Fibroblast of pulmonary artery (primary cell): ENCODE data around the gene WDR18.

Experiments used
- DNase-seq: peaks from one replicate; pipeline ENCODE4 v3.0.0-alpha.2; 2010; ENCODE audit warnings: low read depth
- H3K4me3 ChIP-seq: replicated peaks from 2 replicates; pipeline ENCODE4 v1.5.1; 2011; ENCODE audit warnings: low read depth, mild to moderate bottlenecking, control low read depth, low read length, moderate library complexity
- CTCF ChIP-seq: IDR thresholded peaks from 2 replicates; pipeline ENCODE4 v1.5.1; 2011; ENCODE audit warnings: mild to moderate bottlenecking, control low read depth, low read length, inconsistent platforms; ENCODE audit errors: missing control alignments

The WDR18 gene

DNA sequence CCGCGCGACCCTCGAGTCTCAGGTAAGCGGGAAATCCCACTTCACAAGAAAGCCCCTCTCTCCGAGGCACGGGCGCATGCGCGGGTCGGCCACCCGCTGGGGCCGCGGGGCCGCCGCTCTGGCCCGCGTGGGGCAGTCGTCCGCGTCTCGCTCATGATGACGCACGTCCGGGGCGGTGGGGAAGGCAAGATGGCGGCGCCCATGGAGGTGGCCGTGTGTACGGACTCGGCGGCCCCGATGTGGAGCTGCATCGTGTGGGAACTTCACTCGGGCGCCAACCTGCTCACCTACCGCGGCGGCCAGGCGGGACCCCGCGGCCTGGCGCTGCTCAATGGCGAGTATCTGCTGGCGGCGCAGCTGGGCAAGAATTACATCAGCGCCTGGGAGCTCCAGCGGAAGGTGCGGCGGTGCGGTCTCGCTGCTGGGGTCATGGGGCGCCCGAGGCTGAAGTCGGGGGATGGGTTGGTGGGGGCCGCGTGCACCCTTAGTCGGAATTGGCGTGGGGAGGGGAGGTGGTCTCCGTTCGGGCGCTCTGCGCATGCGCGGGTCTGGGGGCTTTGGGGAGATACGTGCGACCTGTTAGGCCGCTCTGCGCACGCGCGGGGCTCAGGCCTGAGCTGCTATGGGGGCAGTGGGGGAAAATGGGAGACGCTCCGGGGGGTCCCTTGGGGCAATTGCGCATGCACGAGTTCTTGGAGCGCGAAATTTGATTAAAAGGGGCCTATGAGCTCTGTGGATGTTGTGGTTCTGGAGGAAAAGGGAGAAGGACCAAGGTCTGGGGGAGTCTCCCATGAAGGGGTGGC, at the start of gene WDR18:
TSS of gene WDR18 (plus strand) at position 181 of the 803 bp plus-strand sequence. CDS start at position 190, 9 bp downstream.
- no peak for TF ChIP-seq CTCF
- DNase-seq = peak; percentile 87
- peak within 1 kb of the TSS; percentile 96 for H3K4me3 ChIP-seq

GRCh38 chr19:934865-935479, 49.2 kb upstream of the WDR18 start:
- no peak overlapping the region for H3K4me3 ChIP-seq
- TF ChIP-seq CTCF = no peak
- DNase-seq = peak; percentile 85

DNA sequence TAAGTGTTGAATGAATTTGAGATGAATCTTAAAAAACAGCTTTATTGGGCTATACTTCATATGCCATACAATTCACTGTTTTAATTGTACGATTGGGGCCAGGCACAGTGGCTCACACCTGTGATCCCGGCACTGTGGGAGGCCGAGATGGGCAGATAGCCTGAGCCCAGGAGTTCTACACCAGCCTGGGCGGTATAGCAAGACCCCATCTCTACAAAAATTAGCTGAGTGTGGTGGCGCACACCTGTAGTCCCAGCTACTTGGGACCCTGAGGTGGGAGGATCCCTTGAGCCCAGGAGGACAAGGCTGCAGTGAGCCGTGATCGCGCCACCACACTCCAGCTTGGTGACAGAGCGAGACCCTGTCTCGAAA, 48.0 kb upstream of the WDR18 start:
- H3K4me3 ChIP-seq = no peak overlapping the region
- no peak for DNase-seq
- no peak for TF ChIP-seq CTCF

DNA sequence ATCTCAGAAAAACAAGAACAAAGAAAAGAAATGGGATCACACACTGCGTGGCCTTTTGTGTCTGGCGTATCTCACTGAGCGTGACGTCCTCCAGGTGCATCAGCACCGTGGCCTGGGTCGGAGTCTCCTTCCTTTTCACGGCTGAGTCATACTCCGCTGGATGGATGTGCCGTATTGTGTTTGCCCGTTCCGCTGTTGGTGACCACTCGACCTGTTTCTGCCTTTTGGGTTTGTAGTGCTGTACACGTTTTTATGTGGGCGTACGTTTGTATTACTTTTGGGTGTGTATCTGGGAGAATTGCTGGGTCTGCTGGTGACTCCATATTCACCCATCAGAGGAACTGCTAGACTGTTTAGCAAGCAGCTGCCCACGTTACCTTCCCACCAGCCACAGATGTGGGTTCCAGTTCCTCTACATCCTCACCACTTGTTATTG, 46.9 kb upstream of the WDR18 start:
- H3K4me3 ChIP-seq = no peak overlapping the region

DNA sequence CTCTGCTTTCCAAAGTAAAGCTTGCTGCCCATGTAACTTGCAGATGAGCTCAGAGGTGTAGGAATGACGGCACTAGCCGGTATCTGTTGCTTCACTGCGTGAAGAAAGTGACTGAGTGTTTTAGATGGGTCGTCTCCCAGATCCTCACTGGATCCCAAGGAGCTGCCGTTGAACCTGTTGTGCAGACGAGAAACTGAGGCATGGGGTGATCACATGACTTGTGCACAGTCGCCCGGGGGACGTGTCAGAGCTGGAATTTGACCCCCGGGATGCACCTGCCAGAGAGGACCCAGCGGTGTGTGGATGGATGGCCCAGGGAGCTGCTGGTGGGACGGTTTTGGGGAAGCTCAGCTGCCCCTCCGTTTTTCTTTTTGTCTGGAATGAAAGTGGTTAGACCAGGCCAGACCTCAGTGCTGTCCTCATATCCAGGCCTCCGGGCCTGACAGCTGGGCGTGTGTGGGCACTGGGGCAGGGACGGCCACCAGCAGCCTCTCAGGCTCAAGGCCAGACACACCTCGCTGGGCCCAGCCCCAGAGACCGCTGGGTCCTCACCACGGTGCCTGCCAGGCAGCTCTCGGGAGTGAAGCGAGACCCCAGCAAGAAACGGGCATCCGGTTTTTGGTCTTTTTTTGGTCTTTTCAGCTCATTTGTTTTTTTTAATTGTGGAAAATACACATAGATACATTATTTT, 45.8 kb upstream of the WDR18 start:
- no peak overlapping the region for H3K4me3 ChIP-seq
- DNase-seq = no peak
- no peak for TF ChIP-seq CTCF

More for the DNA sequence above, 46.9 kb upstream of the WDR18 start:
- DNase-seq = no peak
- no peak for TF ChIP-seq CTCF

DNA sequence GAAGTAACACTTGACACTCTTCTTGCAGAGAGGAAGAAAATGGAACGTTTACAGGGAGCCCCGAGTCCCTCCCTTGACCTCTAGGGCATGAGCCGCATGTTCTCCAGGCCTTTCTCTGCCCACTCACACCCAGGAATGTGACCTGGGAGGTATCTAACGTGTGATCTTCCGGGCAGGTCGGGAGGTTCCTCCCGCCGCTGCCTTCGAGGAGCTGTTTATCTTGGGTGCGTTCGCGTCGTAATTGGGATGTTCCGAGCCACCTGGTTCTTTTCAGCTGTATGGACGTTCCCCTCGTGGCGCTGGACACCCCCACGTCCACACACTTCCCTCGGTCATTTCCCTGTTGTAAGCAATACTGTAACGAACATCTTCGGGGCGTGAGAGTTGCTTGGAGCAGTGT, 44.7 kb upstream of the WDR18 start:
- TF ChIP-seq CTCF = no peak
- no peak for DNase-seq
- no peak overlapping the region for H3K4me3 ChIP-seq
